Islet of Langerhans (tissue), 1 donor: Measurements from ENCODE around the gene PRM3.

ENCODE experiments used
- FAIRE-seq: peaks from one replicate; lab custom pipeline; 2011; peaks lifted over from hg19 to GRCh38; lab: Jason Lieb, UNC

The PRM3 gene

DNA sequence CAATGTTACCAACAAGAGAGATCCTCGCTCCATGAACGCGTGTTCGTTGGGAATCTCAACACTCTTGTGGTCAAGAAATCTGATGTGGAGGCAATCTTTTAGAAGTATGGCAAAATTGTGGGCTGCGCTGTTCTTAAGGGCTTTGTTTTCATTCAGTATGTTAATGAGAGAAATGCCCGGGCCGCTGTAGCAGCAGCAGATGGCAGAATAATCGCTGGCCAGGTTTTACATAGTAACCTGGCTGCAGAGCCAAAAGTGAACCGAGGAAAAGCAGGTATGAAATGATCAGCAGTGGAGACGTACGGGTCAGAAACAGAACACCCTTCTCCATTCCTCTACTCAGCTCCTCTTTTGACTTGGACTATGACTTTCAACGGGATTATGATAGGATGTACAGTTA is 30.8 kb downstream of the PRM3 start:
- FAIRE-seq, result no peak

DNA sequence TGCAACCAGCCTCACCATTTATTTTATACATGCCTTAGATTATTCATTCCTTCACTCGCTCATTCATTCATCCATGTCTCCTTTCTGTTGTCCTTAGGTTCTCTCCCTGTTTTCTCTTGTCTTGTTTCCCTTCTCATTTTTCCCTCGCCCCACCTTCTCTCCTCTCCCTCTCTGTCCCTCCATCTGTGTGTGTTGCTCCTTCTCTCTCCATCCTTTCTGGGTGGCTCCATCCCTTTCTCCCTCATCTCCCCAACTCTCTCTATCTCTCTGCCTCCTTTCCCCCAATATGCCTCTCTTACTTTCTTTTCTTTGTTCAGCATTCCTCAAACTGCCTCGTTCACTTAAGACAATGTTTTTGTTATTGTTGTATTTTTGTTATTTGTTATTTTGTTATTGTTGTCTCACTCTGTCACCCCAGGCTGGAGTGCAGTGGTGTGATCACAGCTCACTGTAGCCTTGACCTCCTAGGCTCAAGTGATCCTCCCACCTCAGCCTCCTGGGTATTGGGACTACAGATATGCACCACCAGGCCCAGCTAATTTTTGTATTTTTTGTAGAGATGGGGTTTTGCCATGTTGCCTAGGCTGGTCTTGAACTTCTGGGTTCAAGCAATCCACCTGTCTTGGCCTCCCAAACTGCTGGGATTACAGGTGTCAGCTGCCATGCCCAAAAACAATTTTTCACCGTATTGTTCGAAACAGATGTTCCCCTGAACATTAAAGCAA is 31.8 kb downstream of the PRM3 start:
- FAIRE-seq, result no peak

DNA sequence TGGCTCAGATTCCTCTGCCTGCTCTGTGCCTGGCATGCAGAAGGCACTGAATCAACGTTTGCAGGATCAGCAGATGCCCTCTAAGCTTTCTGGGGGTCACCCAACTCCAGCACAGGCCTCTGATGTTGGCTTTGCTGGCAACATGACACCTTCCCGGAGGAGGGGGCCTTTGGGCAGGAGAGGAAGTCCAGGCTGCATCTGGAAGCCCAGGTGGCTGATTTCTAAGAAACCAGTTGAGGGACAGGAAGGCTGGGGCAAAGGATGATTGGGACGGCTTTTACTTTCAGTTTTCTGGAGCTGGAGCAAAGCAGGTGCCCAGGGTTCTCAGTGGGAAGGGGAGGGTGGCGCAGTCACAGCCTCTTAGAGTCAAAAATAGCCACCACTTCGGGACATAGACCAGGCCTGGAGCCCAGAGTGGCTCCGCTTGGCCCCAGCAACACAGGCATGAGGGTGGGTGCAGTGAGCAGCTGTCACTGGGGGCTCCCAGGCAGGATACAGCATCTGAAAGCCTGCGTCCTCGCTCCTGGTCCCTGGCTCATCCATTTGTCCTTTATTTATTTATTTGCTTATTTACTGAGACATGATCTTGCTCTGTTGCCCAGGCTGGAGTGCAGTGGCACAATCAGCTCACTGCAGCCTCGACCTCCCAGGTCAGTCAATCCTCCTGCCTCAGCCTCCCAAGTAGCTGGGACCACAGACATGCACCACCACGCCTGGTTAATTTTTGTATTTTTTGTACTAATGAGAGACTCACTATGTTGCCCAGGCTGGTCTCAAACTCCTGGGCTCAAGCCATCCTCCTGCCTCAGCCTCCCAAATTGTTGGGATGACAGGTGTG is 32.6 kb downstream of the PRM3 start:
- FAIRE-seq, result no peak

DNA sequence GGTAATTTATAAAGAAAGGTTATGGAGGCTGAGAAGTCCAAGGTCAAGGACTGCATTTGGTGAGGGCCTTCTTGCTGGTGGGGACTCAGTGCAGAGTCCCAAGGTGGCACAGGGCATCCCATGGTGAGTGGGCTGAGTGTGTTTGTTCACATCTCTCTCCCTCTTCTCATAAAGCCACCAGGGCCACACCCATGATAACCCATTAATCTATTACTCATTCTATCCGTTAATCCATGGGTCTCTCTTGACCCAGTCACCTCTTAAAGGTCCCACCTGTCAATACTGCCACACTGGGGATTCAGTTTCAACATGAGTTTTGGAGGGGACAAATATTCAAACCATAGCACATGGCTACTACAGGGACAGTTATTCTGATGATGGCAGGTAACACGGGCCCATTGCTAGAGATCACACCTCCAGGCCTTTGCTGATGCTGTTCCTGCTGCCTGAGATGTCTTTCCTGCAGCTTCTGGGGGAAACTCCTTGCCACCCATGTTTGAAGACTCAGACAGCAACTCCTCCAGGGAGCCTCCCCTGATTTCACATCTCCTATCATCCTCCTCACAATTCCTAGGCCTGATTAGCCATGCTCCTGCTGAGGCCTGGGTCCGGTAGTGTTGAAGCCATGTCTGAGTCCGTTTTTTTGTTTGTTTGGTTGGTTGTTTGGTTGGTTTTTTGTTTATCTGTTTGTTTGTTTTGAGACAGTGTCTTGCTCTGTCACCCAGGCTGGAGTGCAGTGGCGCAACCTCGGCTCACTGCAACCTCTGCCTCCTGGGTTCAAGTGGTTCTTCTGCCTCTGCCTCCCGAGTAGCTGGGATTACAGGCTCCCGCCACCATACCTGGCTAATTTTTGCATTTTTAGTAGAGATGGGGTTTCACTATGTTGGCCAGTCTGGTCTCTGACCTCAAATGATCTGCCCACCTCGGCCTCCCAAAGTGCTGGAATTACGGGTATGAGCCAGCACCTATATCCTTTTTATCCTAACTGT is 33.5 kb downstream of the PRM3 start:
- FAIRE-seq, result no peak

GRCh38 chr16:11238272-11239202 is 34.9 kb downstream of the PRM3 start:
- FAIRE-seq, result no peak

DNA sequence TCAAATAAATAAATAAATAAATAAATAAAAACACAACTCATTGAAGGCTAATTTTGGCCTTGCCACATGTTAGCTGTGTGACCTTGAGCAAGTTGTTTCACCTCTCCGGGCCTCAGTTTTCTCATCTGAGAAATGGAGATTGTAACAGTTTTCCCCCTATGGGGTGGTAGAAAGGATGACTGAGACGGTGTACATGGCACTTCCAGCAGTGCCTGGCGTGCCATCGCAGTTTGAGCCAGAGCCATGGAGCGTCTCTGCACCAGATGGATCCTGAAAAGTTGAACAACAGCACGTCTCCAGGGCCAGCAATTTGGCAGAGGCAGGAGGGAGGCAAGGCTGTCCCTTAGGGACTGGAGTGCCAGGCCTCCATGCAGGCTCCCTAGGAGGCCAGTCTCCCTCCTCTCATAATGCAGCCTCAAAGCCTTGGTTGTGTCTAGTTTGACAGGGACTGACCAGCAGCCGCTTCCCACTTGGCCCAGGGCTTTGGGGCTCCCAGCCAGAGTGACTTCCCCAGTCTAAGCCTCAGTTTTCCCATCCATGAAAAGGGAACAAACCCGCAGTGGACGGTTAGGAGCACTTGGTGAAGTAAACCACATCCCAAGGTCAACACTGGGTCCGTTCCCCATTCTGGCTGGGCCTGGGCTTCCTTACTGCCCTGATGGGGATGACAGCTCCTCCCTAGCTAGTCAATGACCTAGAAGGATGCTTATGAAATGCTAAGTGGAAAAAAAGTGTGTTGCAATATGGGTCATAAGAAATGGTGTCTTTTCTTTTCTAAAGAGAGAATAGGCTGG is 36.8 kb downstream of the PRM3 start:
- FAIRE-seq, result no peak

DNA sequence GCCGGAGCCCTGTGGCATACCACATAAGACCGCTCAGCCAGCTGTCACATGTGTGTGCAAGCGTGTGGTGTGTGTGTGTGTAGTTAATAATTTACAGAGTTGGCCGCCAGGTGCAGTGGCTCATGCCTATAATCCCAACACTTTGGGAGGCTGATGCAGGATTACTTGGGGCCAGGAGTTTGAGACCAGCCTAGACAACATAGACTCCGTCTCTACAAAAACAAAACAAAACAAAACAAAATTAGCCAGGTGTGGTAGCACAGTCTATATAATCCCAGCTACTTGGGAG is 37.8 kb downstream of the PRM3 start:
- no peak for FAIRE-seq

GRCh38 chr16:11234884-11235702 is 38.3 kb downstream of the PRM3 start:
- FAIRE-seq, result no peak

DNA sequence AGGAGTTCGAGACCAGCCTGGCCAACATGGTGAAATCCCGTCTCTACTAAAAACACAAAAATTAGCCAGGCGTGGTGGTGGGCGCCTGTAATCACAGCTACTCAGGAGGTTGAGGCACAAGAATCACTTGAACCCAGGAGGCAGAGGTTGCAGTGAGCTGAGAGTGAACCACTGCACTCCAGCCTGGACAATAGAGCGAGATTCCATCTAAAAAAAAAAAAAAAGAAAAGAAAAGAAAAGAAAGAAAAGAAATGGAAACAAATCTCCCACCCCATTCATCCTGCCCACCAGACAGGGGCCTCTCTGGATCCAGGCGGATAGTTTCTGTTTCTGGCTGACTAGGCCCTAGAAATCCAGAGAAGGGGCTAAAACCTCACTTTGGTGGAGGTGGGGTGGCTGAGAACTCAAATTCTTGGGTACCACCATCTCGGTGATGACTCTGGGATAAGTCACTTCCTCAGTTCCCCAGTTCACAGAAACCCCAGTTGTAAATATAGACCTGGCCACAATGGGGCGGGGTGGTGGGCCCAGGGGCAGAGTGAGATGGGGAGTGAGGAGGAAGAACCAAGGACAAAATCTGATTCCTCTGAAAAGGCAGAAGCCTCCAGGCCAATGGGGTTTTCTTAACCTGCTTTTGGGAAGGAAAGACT is 39.6 kb downstream of the PRM3 start:
- FAIRE-seq, result no peak

GRCh38 chr16:11232852-11233726 is 40.3 kb downstream of the PRM3 start:
- FAIRE-seq, result no peak

- no peak for FAIRE-seq
These were observed 41.1 kb downstream of the PRM3 start for GRCh38 chr16:11232302-11232851.

- FAIRE-seq, result no peak
These were observed 42.0 kb downstream of the PRM3 start for GRCh38 chr16:11231367-11231970.

DNA sequence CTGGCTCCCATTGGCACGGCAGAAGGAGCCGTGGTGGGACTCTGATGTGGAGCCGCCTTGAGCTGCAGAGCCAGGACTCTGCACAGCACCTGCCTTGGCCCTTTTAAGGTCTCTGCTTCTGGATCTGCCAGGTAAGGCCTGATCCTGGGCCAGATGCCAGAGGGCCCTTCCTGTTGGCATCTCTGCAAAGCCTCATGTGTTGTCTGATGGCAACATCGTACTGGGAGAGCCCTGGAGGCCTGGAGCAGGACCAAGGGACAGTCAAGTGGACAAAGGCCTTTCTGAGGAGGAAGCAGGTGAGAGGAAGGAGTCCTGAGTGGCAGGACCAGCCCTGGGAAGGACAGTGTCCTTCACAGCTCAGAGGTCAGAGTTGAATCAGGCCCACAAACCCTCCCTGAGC is 43.5 kb downstream of the PRM3 start:
- FAIRE-seq, result no peak

DNA sequence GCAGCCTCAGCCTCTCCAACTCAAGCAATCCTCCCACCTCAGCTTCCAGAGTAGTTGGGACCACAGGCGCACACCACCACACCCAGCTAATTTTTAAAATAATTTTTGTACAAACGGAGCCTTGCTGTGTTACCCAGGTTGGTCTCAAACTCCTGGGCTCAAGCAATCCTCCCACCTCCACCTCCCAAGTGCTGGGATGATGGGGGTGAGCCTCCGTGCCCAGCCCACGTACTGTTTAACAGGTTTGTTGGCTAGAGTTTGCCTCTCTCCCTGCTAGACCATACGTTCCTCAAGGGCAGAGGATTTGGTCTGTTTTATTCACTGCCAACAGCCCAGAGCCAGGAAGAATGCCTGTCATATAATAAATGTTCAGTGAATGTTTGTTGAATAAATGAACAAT is 44.0 kb downstream of the PRM3 start:
- FAIRE-seq, result no peak

- FAIRE-seq, result no peak
These were observed 47.5 kb downstream of the PRM3 start for GRCh38 chr16:11225677-11226549.

DNA sequence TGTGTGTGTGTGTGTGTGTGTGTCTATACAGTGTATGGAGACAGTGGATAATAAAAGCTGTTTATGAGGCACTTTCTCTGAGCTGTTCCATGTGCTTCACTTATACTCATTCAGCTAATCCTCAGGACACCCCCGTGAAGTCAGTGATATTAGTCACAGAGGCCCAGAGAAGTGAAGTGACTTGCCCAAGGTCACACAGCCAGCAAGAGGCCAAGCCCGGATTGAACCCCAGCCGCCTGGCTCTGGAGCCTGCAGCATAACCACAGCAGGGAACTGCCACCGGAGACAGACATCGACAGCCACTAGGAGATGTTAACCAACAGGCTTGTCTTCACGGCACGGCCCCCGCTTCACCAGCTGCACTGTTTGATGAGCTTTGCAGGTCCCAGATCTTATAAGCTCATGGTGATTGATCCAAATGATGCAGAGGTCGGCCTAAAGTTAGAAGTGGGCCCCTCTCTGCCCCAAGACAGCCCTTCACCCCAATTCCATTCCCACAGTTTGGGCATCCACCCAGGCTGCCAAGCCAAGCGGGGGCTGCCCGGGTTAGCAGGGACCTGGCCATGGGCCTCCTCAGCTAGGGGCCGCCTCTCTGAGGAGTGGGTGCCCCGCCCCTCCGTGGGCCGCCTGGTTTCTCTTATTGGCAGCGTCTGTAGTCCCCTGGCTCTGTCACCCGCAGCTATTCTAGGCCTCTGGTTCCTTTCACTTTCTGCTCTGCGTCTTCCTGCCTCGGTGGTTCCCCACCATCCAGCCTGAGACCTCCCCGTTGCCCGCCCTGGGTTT is 48.3 kb downstream of the PRM3 start:
- FAIRE-seq, result no peak
